HG03196 (cell line): ENCODE measurements around the gene B4GALNT2.

Experiments
- ATAC-seq: cut with Tn5 transposase; IDR thresholded peaks from one replicate; pipeline ENCODE4 v1.9.1; 2021; ENCODE audit not compliant: unreplicated experiment

B4GALNT2 gene

GRCh38 chr17:49204516-49204915 is 71.9 kb downstream of the B4GALNT2 start:
- ATAC-seq = no peak

GRCh38 chr17:49209061-49209571 is 76.5 kb downstream of the B4GALNT2 start:
- no peak for ATAC-seq

DNA sequence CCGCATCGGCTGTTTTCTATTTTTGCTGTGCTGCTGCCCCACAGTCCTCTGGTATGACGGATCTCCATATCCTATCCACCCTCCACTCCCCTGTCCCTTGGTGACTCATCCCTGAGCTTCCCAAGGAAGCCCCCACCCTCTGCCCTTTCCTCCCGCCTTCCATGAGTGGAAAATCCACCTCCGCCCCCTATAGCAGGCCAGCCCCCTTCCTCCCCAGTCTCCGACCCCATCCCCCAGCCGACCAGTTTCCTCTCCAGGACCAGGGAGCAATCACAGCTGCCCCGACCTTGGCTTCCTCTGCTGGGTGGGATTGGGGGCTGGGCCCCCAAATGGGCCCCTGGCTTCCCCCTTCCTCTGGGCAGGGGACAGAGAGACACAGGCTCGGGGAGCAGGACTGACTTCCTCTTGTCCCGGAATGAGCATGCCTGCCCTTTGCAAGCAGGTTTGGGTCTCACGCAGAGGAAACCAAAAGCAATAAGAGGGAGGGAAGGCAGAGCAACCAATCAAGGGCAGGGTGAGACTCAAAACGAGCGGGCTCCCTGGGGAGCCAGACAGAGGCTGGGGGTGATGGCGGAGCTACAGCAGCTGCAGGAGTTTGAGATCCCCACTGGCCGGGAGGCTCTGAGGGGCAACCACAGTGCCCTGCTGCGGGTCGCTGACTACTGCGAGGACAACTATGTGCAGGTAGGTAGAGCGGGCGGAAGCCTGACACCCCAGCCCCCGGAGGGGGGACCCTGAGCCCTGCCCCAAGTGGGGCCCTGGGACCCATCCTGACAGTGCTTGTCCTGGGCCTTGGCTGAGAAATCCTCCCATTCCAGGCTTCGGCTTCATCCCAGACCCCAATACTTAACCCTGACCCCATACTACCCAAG is 77.8 kb downstream of the B4GALNT2 start, which contains the start of the genes ABI3 and GNGT2:
TSS of gene ABI3 (plus strand) at position 550 of the 872 bp plus-strand sequence. CDS start at position 568, 18 bp downstream.
TSS of gene GNGT2 (minus strand) at position 417 of the 872 bp plus-strand sequence. CDS start 3,152 bp downstream, outside the sequence.
- ATAC-seq = peak; percentile 71

GRCh38 chr17:49213399-49213798 is 80.8 kb downstream of the B4GALNT2 start:
- ATAC-seq = no peak

- ATAC-seq = no peak
Measured at GRCh38 chr17:49213847-49214246, 81.3 kb downstream of the B4GALNT2 start.

DNA sequence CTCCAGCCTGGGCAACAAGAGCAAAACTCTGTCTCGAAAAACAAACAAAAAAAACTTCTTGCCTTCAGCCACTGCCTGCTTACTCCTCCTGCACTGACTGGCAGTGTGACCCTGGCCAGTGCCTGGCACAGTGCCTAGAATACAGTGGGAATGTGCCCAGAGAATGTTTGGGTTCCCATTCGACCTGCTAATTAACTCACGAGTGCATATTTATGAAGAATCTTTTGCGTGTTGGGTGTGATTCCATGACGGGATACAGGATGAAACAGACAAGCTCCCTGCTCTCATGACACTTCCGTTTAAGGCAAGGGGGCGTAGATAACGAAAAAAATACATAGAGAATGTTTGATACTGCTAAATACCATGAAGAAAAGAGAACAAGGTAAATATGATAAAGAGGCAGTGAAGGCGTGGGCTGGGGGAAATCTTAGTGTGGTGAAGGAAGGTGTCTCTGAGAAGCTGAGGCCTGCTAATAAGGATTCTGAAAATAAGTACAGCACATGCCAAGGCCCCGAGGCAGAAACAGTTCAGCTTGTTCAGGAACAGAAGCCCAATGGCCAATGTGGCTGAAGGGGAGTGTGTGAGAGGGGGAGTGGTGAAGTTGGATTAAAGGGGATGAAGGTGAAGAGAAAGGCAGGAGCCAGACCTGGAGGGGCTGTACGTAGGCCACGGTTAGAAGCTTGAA is 82.2 kb downstream of the B4GALNT2 start:
- no peak for ATAC-seq

- ATAC-seq = no peak
Measured at GRCh38 chr17:49216482-49216881, 83.9 kb downstream of the B4GALNT2 start.

DNA sequence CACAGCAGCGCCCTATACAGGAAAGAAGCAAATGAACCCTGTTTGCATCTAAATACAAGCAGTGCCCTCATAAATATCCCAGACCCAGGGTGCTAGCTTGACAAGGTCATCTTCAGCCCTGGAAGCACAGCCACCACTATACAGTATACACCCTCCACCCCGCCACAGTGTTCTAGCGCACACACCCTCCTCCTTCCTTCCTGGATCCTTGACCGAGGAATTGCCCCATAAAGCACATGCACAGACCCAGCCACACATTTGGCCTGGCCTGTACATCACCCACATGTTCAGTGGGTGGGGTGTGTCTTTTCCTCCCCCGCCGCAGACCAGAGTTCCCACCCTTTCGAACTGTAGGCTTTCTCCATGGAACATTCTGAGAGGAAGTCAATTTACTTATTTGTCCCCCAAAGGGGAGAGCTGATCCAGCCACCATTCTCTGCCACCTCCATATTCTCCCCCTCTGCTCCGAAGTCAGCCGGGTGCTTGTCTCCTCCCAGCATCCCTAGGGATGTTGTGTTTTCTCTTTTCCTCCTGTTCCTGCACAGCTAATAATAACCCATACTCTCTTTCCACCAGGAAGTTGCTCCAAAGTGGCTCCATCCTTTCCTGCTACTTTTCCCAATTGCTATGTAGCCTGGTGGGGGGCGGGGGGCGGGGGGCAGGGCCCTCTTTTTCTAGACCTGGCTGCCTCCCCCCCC is 84.5 kb downstream of the B4GALNT2 start:
- ATAC-seq = no peak

DNA sequence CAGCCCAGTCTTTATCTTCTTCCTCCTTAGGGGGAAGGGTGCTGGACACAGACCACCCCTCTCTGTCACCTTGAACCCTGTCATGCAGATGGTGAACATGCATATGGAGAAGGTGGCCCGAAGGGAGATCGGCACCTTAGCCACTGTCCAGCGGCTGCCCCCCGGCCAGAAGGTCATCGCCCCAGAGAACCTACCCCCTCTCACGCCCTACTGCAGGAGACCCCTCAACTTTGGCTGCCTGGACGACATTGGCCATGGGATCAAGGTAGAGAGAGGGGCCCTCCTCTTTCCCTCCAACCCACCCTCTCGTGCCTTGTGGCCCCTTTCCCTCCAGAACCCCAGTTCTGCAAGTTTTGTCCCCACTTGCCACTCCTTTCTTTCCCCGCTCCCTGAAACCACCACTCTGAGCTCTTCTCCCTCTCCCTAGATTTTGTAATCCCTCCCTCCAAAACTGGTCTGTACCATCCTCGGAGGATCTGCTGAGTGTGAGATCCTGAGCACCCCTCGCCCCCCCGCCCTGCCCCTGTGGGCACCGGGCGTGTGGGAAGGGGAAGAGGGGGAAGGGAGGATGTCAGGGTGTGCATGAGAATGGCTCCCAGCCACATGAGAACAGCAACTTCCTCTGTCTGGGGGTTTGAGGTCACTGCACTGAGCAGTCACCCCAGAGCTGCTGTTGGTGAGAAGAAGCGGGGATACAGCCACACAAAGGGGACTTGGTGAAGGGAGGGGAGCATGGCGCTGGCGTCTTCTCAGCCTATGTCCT is 85.3 kb downstream of the B4GALNT2 start:
- peak; percentile 43 for ATAC-seq

DNA sequence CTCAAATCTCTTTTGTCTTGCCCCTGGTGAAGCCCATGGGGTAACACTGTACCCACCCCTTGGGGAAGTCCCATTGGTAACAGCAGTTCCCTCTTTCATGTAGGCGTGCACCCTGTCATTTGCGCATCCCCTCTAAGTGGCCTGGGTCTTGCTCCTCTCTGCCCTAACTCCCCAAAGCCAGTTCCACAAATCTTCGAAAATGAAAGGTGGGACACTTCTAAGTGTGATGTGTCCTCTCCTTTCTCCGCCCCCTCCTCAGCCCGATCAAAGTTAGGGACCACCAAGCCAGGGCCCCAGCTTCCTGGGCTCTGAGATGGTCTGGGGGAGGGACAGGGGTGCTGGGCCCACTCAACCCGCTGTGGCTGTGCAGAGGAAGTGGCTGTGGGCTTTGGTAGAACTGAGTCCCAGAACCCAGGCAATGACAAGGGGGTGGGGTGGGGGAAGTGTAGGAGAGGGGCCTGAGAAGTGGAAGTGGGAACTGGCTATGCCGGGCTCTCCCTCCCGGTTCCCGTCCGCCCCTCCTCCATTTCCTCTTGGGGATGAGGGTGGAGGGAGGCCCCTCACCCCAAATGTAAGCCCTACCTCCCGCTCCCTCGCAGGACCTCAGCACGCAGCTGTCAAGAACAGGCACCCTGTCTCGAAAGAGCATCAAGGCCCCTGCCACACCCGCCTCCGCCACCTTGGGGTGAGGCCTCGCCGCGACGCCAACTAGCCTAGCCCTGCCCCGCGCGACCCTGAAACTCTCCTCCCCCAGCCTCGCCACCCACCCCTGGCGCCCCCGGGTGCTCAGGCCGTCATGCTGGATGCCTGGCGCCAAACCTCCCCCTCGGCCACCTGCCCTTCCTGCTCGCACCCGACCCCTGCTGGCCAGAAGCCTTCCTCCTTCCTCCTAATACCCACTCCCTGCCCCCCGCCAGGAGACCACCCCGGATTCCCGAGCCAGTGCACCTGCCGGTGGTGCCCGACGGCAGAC is 86.7 kb downstream of the B4GALNT2 start:
- no peak for ATAC-seq

DNA sequence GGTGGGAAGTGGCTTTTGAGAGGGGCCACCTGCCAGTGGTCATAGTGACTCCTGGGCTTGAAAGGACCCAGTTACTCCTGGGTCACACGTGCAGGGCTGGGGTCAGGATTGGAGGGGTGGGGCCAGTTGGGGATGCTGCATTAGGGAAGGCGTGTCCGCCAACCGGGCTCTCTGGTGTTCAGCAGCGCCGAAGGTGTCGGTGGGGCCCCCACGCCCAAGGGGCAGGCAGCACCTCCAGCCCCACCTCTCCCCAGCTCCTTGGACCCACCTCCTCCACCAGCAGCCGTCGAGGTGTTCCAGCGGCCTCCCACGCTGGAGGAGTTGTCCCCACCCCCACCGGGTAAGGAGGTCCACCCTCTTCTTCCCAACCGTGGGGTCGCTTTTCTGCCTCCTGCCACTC is 87.4 kb downstream of the B4GALNT2 start:
- ATAC-seq = no peak

DNA sequence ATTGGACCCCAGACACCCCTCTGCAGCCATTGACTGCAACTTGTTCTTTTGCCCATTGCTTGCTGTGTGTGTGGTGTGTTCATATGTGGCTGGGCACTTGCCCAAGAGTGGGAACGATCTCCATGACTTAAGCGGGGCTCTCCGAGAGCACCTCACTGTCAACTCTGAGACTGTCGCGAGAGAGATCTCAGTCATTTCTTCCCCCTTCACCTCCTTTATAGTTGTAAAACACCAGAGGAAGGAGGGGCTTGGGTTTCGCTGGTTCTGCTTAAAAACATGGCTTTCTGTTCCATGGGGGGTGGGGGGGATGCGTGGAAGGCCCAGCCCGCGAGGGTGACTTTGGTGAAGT is 90.6 kb downstream of the B4GALNT2 start:
- ATAC-seq = no peak

DNA sequence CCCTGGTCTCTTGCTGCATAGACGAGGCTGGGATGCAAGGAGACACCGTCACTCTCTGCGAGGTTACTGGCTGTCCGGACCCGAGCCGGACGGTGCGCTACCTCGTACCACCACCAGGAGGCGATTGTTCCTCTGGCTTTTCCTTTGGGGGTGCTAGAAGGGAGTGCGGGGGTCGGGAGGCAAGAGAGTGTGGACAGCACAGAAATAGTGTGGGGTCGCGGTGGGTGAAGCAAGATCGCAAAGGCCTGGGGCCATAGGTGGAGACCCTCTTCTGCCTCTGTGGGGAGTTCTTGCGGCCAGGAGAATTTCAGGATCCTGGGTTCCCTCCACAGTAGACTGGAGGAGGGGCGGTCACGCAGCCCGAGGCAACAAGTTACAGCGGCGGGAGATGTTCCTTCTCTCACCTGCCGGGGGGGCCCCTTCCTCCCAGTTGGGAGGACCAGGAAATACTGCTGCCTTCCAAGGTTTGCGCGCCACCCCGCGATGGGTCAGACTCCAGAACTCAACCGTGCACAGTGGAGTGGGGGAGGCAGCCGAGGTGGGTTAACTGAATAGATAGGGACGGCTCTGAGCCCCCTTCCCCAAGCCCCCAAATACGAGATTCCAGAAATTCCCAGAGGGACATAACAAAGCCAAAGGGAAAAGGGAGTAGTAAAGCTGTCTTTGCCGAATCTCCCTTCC is 91.1 kb downstream of the B4GALNT2 start:
- no peak for ATAC-seq

GRCh38 chr17:49224198-49224996 is 91.8 kb downstream of the B4GALNT2 start:
- no peak for ATAC-seq

DNA sequence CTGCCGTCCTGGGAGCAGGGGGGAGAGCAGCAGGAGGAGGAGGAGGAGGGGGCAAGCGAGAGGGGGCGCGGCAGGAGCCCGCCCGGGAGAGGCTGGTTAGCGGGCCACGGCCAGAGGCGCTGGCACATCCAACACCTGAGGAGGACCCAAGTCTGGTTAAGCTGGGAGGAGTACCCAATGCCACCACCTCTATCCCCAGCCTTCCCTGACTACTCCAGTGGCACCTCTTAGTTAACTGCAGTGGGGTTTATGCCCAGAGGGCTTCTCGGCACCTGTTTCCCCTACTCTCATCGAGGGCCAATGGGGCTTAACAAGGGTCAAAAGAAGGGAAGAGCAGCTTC is 92.4 kb downstream of the B4GALNT2 start:
- no peak for ATAC-seq

GRCh38 chr17:49225554-49226236 is 93.1 kb downstream of the B4GALNT2 start:
- ATAC-seq = no peak
